HepG2 (cell line): Measurements from ENCODE around the gene PDGFB. TPM values are rescaled to one million over a fixed set of nuclear protein-coding genes. Genes with fewer than 3 reads are reported as not detected.

Experiments
- FOXA1 ChIP-seq, 2 experiments: fragments of 450-650 bp in 1 of 2; sonication (generic) in 1 of 2; formaldehyde crosslinking in 1 of 2; IDR thresholded peaks; 2 replicates each; pipeline versions ENCODE4 v1.4.0 to v1.6.1; 2016 to 2020; ENCODE audit warnings: missing genetic modification reagents in 1 of 2
- MAFF ChIP-seq: IDR thresholded peaks from 2 replicates; pipeline ENCODE4 v1.6.1; 2011; ENCODE audit warnings: low read depth, low read length, improper control_type of control experiment
- NBN ChIP-seq: fragments of 450-650 bp; conservative IDR thresholded peaks from 2 replicates; pipeline ENCODE4 v1.6.1; 2017
- NR2F6 ChIP-seq, 2 experiments: IDR thresholded peaks; 2 replicates each; pipeline ENCODE4 v1.6.1; 2016; ENCODE audit warnings: antibody characterized with exemption in 1 of 2, mild to moderate bottlenecking in 1 of 2
- PHF20 ChIP-seq: sonication (generic); formaldehyde crosslinking; IDR thresholded peaks from 2 replicates; pipeline ENCODE4 v1.5.0; 2020; ENCODE audit warnings: mild to moderate bottlenecking, missing genetic modification reagents
- PHF21A ChIP-seq: sonication (generic); formaldehyde crosslinking; IDR thresholded peaks from 2 replicates; pipeline ENCODE4 v1.5.0; 2020; ENCODE audit warnings: mild to moderate bottlenecking, missing genetic modification reagents
- PHF5A ChIP-seq: IDR thresholded peaks from one replicate; pipeline ENCODE4 v1.6.1; 2018; ENCODE audit warnings: low read depth, missing genetic modification reagents; ENCODE audit not compliant: unreplicated experiment
- POLR2A ChIP-seq, 2 experiments: IDR thresholded peaks; 2 replicates each; pipeline ENCODE4 v1.6.1; 2011; ENCODE audit warnings: low read depth in 2 of 2, low read length in 2 of 2, mild to moderate bottlenecking in 1 of 2, moderate library complexity in 1 of 2; ENCODE audit not compliant: insufficient read depth in 1 of 2
- SALL1 ChIP-seq: sonication (generic); formaldehyde crosslinking; IDR thresholded peaks from 2 replicates; pipeline ENCODE4 v1.8.0; 2022; ENCODE audit warnings: mild to moderate bottlenecking, missing genetic modification reagents
- TSC22D2 ChIP-seq: sonication (generic); formaldehyde crosslinking; IDR thresholded peaks from 2 replicates; pipeline ENCODE4 v1.5.1; 2020; ENCODE audit warnings: missing genetic modification reagents, mild to moderate bottlenecking, borderline replicate concordance
- ZNF121 ChIP-seq: sonication (generic); formaldehyde crosslinking; IDR thresholded peaks from 2 replicates; pipeline ENCODE4 v1.5.0; 2020; ENCODE audit warnings: mild to moderate bottlenecking, missing genetic modification reagents
- ZNF124 ChIP-seq: sonication (generic); formaldehyde crosslinking; IDR thresholded peaks from 2 replicates; pipeline ENCODE4 v1.4.0; 2020; ENCODE audit warnings: missing genetic modification reagents
- ZNF260 ChIP-seq: sonication (generic); formaldehyde crosslinking; IDR thresholded peaks from 2 replicates; pipeline ENCODE4 v1.4.0; 2020; ENCODE audit warnings: missing genetic modification reagents, low read depth, mild to moderate bottlenecking, borderline replicate concordance
- ZNF317 ChIP-seq: sonication (generic); formaldehyde crosslinking; IDR thresholded peaks from 2 replicates; pipeline ENCODE4 v1.5.0; 2020; ENCODE audit warnings: mild to moderate bottlenecking, missing genetic modification reagents
- ZNF616 ChIP-seq: sonication (generic); formaldehyde crosslinking; IDR thresholded peaks from 2 replicates; pipeline ENCODE4 v1.5.0; 2020; ENCODE audit warnings: low read depth, mild to moderate bottlenecking, missing genetic modification reagents
- ZNF678 ChIP-seq: sonication (generic); formaldehyde crosslinking; IDR thresholded peaks from 2 replicates; pipeline ENCODE4 v1.4.0; 2020; ENCODE audit warnings: mild to moderate bottlenecking, missing genetic modification reagents
- ZNF83 ChIP-seq: sonication (generic); formaldehyde crosslinking; IDR thresholded peaks from 2 replicates; pipeline ENCODE4 v1.4.0; 2020; ENCODE audit warnings: missing genetic modification reagents, mild to moderate bottlenecking, borderline replicate concordance
- polyA plus RNA-seq, 8 experiments: library from polyadenylated mRNA; depleted of rRNA in 3 of 8; stranded (reverse) in 7 of 8; unstranded in 1 of 8; fragments of >200 nt; fragmentation: Illumina TruSeq in 4 of 8; extraction: Trizol in 4 of 8; gene quantifications; 2 replicates each; pipeline versions ENCODE4 v1.2.1 to v1.2.3, GENCODE V29; 2011 to 2016; ENCODE audit warnings: low read depth in 4 of 8, missing spikeins in 1 of 8, mixed read lengths in 1 of 8; ENCODE audit not compliant: insufficient read depth in 1 of 8
- total RNA-seq, 5 experiments: library from RNA; depleted of rRNA; stranded (reverse); fragments of >200 nt; fragmentation: Illumina TruSeq; extraction: Trizol; gene quantifications; 2 replicates each; pipeline ENCODE4 v1.2.3, GENCODE V29; 2016; ENCODE audit warnings: low read depth in 1 of 5
- TF ChIP-seq, protein P1 (sequence below): sonication (generic); formaldehyde crosslinking; conservative IDR thresholded peaks from 2 replicates; pipeline ENCODE4 v1.8.1; 2023; ENCODE audit warnings: missing genetic modification reagents
- TF ChIP-seq, protein P2 (sequence below): sonication (generic); formaldehyde crosslinking; IDR thresholded peaks from 2 replicates; pipeline ENCODE4 v1.4.0; 2020; ENCODE audit warnings: missing genetic modification reagents, borderline replicate concordance
- TF ChIP-seq, protein P3 (sequence below): sonication (generic); formaldehyde crosslinking; IDR thresholded peaks from 2 replicates; pipeline ENCODE4 v1.4.0; 2020; ENCODE audit warnings: missing genetic modification reagents, borderline replicate concordance
- TF ChIP-seq, protein P4 (sequence below): sonication (generic); IDR thresholded peaks from 2 replicates; pipeline ENCODE4 v1.6.1; 2016; ENCODE audit warnings: low read depth, borderline replicate concordance

PDGFB gene
- total and polyA plus RNA-seq, 2 of the 13 experiments (the other 11 are each of a cell fraction or from before 2014, with no cell fraction given), result 1.4 to 10.1 TPM

DNA sequence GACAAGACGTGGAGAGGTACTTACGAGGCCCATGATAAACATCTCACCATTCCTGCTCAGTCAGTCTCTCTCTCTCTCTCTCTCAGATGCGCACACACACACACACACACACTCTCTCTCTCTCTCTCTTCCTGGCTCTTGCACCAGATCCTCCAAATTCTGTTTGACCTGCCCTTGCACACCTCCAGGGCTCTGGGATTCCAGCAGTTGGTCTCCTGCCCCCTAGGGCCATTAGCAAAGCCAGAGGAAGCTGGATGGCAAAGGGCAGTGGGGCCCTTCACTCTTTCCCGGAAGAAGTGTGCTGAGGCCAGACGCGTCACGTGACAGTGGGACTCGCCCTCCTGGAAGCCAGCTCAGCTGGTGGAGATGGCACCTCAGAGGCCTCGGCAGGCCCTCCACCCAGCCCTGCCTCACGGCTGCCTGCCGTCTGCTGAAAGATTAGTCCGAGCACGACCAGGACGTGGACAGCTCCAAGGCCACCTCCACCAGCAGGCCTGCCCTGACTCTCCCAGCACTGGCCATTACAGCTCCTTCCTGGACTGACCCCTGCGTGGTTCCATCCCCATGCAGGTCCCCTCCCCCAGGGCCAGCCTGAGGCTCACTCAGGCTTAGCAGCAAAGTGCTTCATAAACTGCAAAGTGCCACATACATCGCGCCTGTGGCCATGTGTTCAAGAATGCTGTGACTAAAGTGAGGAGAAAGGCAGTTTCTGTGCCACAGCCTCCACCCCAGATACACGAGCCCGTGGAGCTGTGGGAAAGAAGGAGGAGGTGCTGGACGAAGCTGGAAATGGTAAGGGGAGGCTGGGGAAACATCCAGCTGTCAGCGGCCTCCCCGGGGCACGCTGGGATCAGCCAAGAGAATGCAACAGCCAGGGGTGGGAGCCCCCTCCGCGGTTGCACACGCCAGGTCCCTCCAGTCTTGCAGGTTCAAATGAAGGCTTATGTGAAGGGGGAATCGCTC lies 3.7 kb downstream of the PDGFB start (continued):
- TF ChIP-seq POLR2A (IDR thresholded peaks at IDR 0.05; ENCODE audit: insufficient read depth in 1 of 2, low read depth in 2 of 2, low read length in 2 of 2), result peak; percentile 49 to 80; a peak in 3 of 4 replicates
- TF ChIP-seq PHF20 (CRISPR knock-in tag), result peak; percentile 73
- TF ChIP-seq MAFF, result no peak
- TF ChIP-seq PHF21A (CRISPR knock-in tag), result peak; percentile 73
- peak; percentile 40; the same call in 1 of the 2 replicates for TF ChIP-seq ZNF124 (CRISPR knock-in tag)
- TF ChIP-seq ZNF83 (CRISPR knock-in tag), result no peak; the same call in 1 of the 2 replicates
- no peak for TF ChIP-seq FOXA1 (IDR thresholded peaks at IDR 0.05)
- TF ChIP-seq FOXA1 (CRISPR knock-in tag; IDR thresholded peaks at IDR 0.05), result no peak
- TF ChIP-seq ZNF678 (CRISPR knock-in tag), result no peak
- no peak for TF ChIP-seq ZNF317 (CRISPR knock-in tag)
- peak; percentile 61 for TF ChIP-seq TSC22D2 (CRISPR knock-in tag)
- peak; percentile 84 for TF ChIP-seq NR2F6 (IDR thresholded peaks at IDR 0.05)
- peak; percentile 96 for TF ChIP-seq NR2F6 (CRISPR knock-in tag; IDR thresholded peaks at IDR 0.05)
- TF ChIP-seq ZNF260 (CRISPR knock-in tag), result no peak
- TF ChIP-seq NBN, result no peak
- peak; percentile 41; the same call in 1 of the 2 replicates for TF ChIP-seq ZNF121 (CRISPR knock-in tag)
- TF ChIP-seq PHF5A, result peak; percentile 45
- TF ChIP-seq, protein P1, sequence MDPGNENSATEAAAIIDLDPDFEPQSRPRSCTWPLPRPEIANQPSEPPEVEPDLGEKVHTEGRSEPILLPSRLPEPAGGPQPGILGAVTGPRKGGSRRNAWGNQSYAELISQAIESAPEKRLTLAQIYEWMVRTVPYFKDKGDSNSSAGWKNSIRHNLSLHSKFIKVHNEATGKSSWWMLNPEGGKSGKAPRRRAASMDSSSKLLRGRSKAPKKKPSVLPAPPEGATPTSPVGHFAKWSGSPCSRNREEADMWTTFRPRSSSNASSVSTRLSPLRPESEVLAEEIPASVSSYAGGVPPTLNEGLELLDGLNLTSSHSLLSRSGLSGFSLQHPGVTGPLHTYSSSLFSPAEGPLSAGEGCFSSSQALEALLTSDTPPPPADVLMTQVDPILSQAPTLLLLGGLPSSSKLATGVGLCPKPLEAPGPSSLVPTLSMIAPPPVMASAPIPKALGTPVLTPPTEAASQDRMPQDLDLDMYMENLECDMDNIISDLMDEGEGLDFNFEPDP (CRISPR knock-in tag), result no peak
- TF ChIP-seq, protein P2, sequence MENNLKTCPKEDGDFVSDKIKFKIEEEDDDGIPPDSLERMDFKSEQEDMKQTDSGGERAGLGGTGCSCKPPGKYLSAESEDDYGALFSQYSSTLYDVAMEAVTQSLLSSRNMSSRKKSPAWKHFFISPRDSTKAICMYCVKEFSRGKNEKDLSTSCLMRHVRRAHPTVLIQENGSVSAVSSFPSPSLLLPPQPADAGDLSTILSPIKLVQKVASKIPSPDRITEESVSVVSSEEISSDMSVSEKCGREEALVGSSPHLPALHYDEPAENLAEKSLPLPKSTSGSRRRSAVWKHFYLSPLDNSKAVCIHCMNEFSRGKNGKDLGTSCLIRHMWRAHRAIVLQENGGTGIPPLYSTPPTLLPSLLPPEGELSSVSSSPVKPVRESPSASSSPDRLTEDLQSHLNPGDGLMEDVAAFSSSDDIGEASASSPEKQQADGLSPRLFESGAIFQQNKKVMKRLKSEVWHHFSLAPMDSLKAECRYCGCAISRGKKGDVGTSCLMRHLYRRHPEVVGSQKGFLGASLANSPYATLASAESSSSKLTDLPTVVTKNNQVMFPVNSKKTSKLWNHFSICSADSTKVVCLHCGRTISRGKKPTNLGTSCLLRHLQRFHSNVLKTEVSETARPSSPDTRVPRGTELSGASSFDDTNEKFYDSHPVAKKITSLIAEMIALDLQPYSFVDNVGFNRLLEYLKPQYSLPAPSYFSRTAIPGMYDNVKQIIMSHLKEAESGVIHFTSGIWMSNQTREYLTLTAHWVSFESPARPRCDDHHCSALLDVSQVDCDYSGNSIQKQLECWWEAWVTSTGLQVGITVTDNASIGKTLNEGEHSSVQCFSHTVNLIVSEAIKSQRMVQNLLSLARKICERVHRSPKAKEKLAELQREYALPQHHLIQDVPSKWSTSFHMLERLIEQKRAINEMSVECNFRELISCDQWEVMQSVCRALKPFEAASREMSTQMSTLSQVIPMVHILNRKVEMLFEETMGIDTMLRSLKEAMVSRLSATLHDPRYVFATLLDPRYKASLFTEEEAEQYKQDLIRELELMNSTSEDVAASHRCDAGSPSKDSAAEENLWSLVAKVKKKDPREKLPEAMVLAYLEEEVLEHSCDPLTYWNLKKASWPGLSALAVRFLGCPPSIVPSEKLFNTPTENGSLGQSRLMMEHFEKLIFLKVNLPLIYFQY, result peak; percentile 56; the same call in 1 of the 2 replicates
- TF ChIP-seq SALL1 (CRISPR knock-in tag), result peak; percentile 84
- TF ChIP-seq, protein P3, sequence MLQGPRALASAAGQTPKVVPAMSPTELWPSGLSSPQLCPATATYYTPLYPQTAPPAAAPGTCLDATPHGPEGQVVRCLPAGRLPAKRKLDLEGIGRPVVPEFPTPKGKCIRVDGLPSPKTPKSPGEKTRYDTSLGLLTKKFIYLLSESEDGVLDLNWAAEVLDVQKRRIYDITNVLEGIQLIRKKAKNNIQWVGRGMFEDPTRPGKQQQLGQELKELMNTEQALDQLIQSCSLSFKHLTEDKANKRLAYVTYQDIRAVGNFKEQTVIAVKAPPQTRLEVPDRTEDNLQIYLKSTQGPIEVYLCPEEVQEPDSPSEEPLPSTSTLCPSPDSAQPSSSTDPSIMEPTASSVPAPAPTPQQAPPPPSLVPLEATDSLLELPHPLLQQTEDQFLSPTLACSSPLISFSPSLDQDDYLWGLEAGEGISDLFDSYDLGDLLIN, result no peak
- TF ChIP-seq ZNF616 (CRISPR knock-in tag), result no peak; the same call in 1 of the 2 replicates
- TF ChIP-seq, protein P4, sequence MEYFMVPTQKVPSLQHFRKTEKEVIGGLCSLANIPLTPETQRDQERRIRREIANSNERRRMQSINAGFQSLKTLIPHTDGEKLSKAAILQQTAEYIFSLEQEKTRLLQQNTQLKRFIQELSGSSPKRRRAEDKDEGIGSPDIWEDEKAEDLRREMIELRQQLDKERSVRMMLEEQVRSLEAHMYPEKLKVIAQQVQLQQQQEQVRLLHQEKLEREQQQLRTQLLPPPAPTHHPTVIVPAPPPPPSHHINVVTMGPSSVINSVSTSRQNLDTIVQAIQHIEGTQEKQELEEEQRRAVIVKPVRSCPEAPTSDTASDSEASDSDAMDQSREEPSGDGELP, result peak; percentile 91
